GM12891 (cell line): ENCODE results near the gene KCNK5.

ENCODE experiments used
- POLR2A ChIP-seq: IDR thresholded peaks from 2 replicates; pipeline ENCODE4 v1.6.1; 2011; ENCODE audit warnings: low read depth, low read length, control low read depth
- TAF1 ChIP-seq: IDR thresholded peaks from 2 replicates; pipeline ENCODE4 v1.6.1; 2011; ENCODE audit warnings: low read depth, low read length, control low read depth

GRCh38 chr6:39151211-39151610 is 78.1 kb downstream of the KCNK5 start:
- no peak for TF ChIP-seq POLR2A
- no peak for TF ChIP-seq TAF1
